Measurements from ENCODE around the gene ADCY9. TPM values are rescaled to one million over a fixed set of nuclear protein-coding genes. Genes with fewer than 3 reads are reported as not detected.

The ADCY9 gene
- polyA plus RNA-seq, 1 experiment = 16.0 TPM

DNA sequence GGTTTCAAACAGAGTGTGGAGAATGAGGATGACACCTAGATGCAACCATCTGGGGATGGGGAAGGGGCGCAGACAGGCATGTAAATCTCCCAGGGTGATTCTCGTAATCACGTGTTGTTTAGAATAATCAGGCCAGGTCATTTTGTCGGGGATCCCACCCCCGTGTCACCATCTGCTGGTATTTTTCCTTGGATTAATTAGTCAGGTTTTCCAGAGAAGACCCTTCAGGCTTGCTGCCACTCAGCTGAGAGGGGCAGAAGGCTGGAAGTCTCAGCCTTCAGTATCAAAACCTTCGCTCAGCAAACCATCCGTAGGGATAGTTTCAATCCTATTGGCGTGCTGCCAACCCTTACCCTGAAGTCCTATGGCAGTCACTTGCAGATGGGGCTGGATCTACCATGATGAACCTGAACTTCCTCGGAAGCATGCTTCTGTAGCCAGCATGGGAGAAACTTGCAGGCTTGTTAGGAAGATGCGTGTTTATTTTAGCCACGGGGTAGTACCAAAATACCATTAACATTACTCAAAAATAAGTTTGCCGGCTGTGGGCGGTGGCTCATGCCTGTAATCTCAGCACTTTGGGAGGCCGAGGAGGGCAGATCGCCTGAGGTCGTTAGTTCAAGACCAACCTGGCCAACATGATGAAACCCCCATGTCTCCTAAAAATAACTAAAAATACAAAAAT, 7.5 kb upstream of the ADCY9 start:
- no peaks in the 10 kb centered on the region for H3K27me3 ChIP-seq (ENCODE audit: control insufficient read depth, insufficient read depth, low read length)
- DNase-seq (ENCODE audit: low read depth, low spot score) = peak; percentile 39
- ChIA-PET CTCF (interaction anchor here (0.9 kb wide), 1 partner anchor 130 kb away, joined by 3 read pairs; no protein-coding TSS in a partner anchor), POLR2A (no interaction called here)
- H3K4me3 ChIP-seq (ENCODE audit: low read depth, low read length) = no peak overlapping the region
- no peak overlapping the region for H3K27ac ChIP-seq (ENCODE audit: low read depth, low read length)
- H3K9me3 ChIP-seq (ENCODE audit: control insufficient read depth, insufficient read depth, low read length) = no peaks in the 10 kb centered on the region
- TF ChIP-seq CTCF (IDR thresholded peaks at IDR 0.05; ENCODE audit: low read depth, low read length) = no peak

DNA sequence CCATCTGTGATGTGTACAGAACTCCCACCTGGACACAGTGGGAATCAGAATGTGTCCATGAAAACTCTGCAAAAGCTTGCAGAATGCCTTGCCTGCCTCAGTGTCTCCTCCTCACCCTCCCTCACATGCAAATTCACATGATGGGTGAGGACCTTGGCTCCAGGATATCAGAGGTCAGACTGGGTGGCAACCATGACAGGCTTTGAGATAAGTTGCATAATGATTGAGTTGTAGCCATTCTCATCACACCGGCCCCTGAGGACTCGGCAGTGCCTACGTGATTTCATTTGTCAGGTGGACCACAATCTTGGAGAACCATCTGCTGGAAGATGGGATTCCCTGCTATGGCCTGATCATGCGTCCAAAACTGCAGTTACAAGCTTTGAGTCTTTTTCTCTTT, 3.9 kb upstream of the ADCY9 start:
- Histone ChIP-seq H3K4me3 (ENCODE audit: low read depth, low read length) (no peak overlapping the region), H3K9me3 (ENCODE audit: control insufficient read depth, insufficient read depth, low read length) (no peaks in the 10 kb centered on the region), H3K27ac (ENCODE audit: low read depth, low read length) (no peak overlapping the region), H3K27me3 (ENCODE audit: control insufficient read depth, insufficient read depth, low read length) (no peaks in the 10 kb centered on the region)
- no peak for TF ChIP-seq CTCF (IDR thresholded peaks at IDR 0.05; ENCODE audit: low read depth, low read length)
- no peak for DNase-seq (ENCODE audit: low read depth, low spot score)
- CTCF ChIA-PET = no interaction called here
- POLR2A ChIA-PET = no interaction called here

GRCh38 chr16:4117250-4117578, 972 bp upstream of the ADCY9 start:
- CTCF ChIA-PET = no interaction called here
- H3K27ac ChIP-seq (ENCODE audit: low read depth, low read length) = no peak overlapping the region
- POLR2A ChIA-PET = no interaction called here

GRCh38 chr16:4115949-4116318, 308 bp downstream of the ADCY9 start:
- no peak for DNase-seq (ENCODE audit: low read depth, low spot score)
- TF ChIP-seq CTCF (IDR thresholded peaks at IDR 0.05; ENCODE audit: low read depth, low read length) = no peak
- H3K4me3 ChIP-seq (ENCODE audit: low read depth, low read length) = peak overlapping the region; percentile 68
- ChIA-PET CTCF (interaction anchor here (0.6 kb wide), 1 partner anchor 133 kb away, joined by 3 read pairs; no protein-coding TSS in a partner anchor), POLR2A (interaction anchor here (0.7 to 1.0 kb wide), 2 partner anchors 99 to 138 kb away, joined by 3 to 4 read pairs; no protein-coding TSS in a partner anchor)
- H3K27ac ChIP-seq (ENCODE audit: low read depth, low read length) = no peak overlapping the region
- H3K9me3 ChIP-seq (ENCODE audit: control insufficient read depth, insufficient read depth, low read length) = peaks cover 14% of the 10 kb centered on the region
- H3K27me3 ChIP-seq (ENCODE audit: control insufficient read depth, insufficient read depth, low read length) = no peaks in the 10 kb centered on the region

More at GRCh38 chr16:4117250-4117578, 972 bp upstream of the ADCY9 start:
- H3K27me3 ChIP-seq (ENCODE audit: control insufficient read depth, insufficient read depth, low read length) = no peaks in the 10 kb centered on the region
- no peak for DNase-seq (ENCODE audit: low read depth, low spot score)
- H3K9me3 ChIP-seq (ENCODE audit: control insufficient read depth, insufficient read depth, low read length) = peaks cover 14% of the 10 kb centered on the region
- TF ChIP-seq CTCF (IDR thresholded peaks at IDR 0.05; ENCODE audit: low read depth, low read length) = no peak
- H3K4me3 ChIP-seq (ENCODE audit: low read depth, low read length) = peak overlapping the region; percentile 62

DNA sequence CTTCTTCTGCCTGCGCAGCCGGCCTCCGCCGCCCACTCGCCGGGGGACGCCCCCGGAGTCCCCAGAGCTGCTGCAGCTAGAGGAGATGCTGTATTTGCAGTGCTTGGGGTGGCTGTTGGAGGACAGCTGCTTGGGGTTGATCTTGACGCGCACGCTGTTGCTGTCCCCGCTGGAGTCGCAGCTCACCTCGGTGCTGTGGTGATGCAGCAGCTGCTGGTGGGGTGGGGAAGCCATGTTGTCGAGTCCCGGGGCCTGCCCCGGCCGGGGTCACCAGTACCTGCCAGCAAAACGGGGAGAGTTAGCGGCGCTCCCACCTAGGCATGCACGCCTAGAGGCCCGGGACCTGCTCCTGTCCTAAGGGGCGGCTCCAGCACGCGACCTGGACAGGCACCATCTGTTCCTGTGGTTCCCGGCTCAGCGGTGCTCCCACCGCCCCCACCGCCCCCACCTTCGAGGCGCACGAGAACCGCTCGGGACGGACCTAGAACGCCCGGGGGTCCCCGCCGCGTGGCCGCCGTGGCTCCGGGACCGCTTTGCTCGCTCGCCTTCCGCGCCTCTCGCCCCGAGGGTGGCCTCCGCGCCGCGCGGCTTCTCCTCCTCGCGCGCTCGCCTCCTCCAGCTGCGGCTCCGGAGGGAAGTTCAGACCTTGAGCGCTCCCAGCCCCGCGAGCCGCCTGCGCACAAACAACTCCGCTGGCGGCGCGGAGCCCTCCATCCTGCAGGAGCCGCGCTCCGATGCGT, 863 bp downstream of the ADCY9 start:
- Histone ChIP-seq H3K27ac (ENCODE audit: low read depth, low read length) (no peak overlapping the region), H3K4me3 (ENCODE audit: low read depth, low read length) (peak overlapping the region; percentile 68), H3K9me3 (ENCODE audit: control insufficient read depth, insufficient read depth, low read length) (peaks cover 14% of the 10 kb centered on the region), H3K27me3 (ENCODE audit: control insufficient read depth, insufficient read depth, low read length) (no peaks in the 10 kb centered on the region)
- DNase-seq (ENCODE audit: low read depth, low spot score) = peak; percentile 52
- POLR2A ChIA-PET = interaction anchor here (0.6 to 1.0 kb wide), 3 partner anchors 100 to 139 kb away, joined by 3 to 4 read pairs (median 3); no protein-coding TSS in a partner anchor
- TF ChIP-seq CTCF (IDR thresholded peaks at IDR 0.05; ENCODE audit: low read depth, low read length) = no peak
- CTCF ChIA-PET = no interaction called here

Measured in AG04450 (cell line).